ENCODE measurements around the gene MYH14. TPM values are rescaled to one million over a fixed set of nuclear protein-coding genes. Genes with fewer than 3 reads are reported as not detected.

Gene MYH14
- polyA plus RNA-seq, 1 donor from 2014 or later = not detected

- Histone ChIP-seq H3K36me3 (ENCODE audit: insufficient read depth, low read length) (no peaks in the 10 kb centered on the region), H4K20me1 (ENCODE audit: insufficient read depth) (no peaks in the 10 kb centered on the region), H3K4me3 (ENCODE audit: low read length) (peak overlapping the region; percentile 86), H3F3A (ENCODE audit: insufficient read depth, low read length, poor library complexity, severe bottlenecking) (no peaks in the 10 kb centered on the region), H3K9me3 (ENCODE audit: low read length) (no peaks in the 10 kb centered on the region), H3K27ac (ENCODE audit: low read length) (peak overlapping the region; percentile 95), H3K9ac (ENCODE audit: low read length) (peak overlapping the region; percentile 85), H3K4me2 (ENCODE audit: low read length) (peak overlapping the region; percentile 95), H2AFZ (ENCODE audit: low read depth, low read length) (peak overlapping the region; percentile 94), H3K9me2 (ENCODE audit: insufficient read depth, low read length) (no peaks in the 10 kb centered on the region), H3K27me3 (ENCODE audit: insufficient read depth, low read depth, low read length) (peaks cover 18% of the 10 kb centered on the region), H3K79me2 (replicated peaks; ENCODE audit: insufficient read depth, low read length) (no peaks in the 10 kb centered on the region)
- TF ChIP-seq CTCF (IDR thresholded peaks at IDR 0.05; ENCODE audit: poor library complexity, severe bottlenecking) (no peak), POLR2AphosphoS5 (IDR thresholded peaks at IDR 0.05) (peak; percentile 78), REST (IDR thresholded peaks at IDR 0.05; ENCODE audit: borderline replicate concordance) (peak; percentile 4)
Measured at GRCh38 chr19:50330365-50331078, 127.1 kb downstream of the MYH14 start.

GRCh38 chr19:50331221-50331993 is 128.0 kb downstream of the MYH14 start:
- H3F3A ChIP-seq (ENCODE audit: insufficient read depth, low read length, poor library complexity, severe bottlenecking) = no peaks in the 10 kb centered on the region
- H3K9ac ChIP-seq (ENCODE audit: low read length) = peak overlapping the region; percentile 85
- peaks cover 16% of the 10 kb centered on the region for H3K27me3 ChIP-seq (ENCODE audit: insufficient read depth, low read depth, low read length)
- H3K9me2 ChIP-seq (ENCODE audit: insufficient read depth, low read length) = no peaks in the 10 kb centered on the region
- no peaks in the 10 kb centered on the region for H3K79me2 ChIP-seq (replicated peaks; ENCODE audit: insufficient read depth, low read length)
- TF ChIP-seq REST (IDR thresholded peaks at IDR 0.05; ENCODE audit: borderline replicate concordance) = no peak
- TF ChIP-seq SMC3 (conservative IDR thresholded peaks at IDR 0.05; ENCODE audit: poor library complexity) = no peak
- no peak for TF ChIP-seq TAF1 (IDR thresholded peaks at IDR 0.05; ENCODE audit: low read depth)
- no peak for TF ChIP-seq EZH2 (IDR thresholded peaks at IDR 0.05; ENCODE audit: borderline replicate concordance, insufficient read depth, low read length, poor library complexity, severe bottlenecking)
- TF ChIP-seq CTCF (IDR thresholded peaks at IDR 0.05; ENCODE audit: poor library complexity, severe bottlenecking) = no peak
- TF ChIP-seq RAD21 (conservative IDR thresholded peaks at IDR 0.05) = no peak
- TF ChIP-seq MXI1 (conservative IDR thresholded peaks at IDR 0.05; ENCODE audit: poor library complexity, severe bottlenecking) = no peak
- no peak for TF ChIP-seq EP300 (conservative IDR thresholded peaks at IDR 0.05; ENCODE audit: poor library complexity, severe bottlenecking)
- no peak for TF ChIP-seq POLR2AphosphoS5 (IDR thresholded peaks at IDR 0.05)
- peak overlapping the region; percentile 41 for H2AFZ ChIP-seq (ENCODE audit: low read depth, low read length)
- H3K9me3 ChIP-seq (ENCODE audit: low read length) = no peaks in the 10 kb centered on the region
- peak overlapping the region; percentile 59 for H3K4me2 ChIP-seq (ENCODE audit: low read length)
- no peaks in the 10 kb centered on the region for H4K20me1 ChIP-seq (ENCODE audit: insufficient read depth)
- H3K4me3 ChIP-seq (ENCODE audit: low read length) = peak overlapping the region; percentile 86
- no peaks in the 10 kb centered on the region for H3K36me3 ChIP-seq (ENCODE audit: insufficient read depth, low read length)
- peak overlapping the region; percentile 65 for H3K27ac ChIP-seq (ENCODE audit: low read length)
